A549 treated with ZK216348 at 1 μM for 4 hours (cell line): Measurements from ENCODE around the gene TMCO2. TPM values are rescaled to one million over a fixed set of nuclear protein-coding genes. Genes with fewer than 3 reads are reported as not detected.

ENCODE experiments used
- total RNA-seq: library from RNA; stranded (reverse); fragments of 200-300 nt; extraction: Qiagen RNA extraction; gene quantifications from 5 replicates; pipeline ENCODE4 v1.2.3, GENCODE V29; 2022; ENCODE audit warnings: low read depth

TMCO2 gene
- not detected in 5 replicates for total RNA-seq

DNA sequence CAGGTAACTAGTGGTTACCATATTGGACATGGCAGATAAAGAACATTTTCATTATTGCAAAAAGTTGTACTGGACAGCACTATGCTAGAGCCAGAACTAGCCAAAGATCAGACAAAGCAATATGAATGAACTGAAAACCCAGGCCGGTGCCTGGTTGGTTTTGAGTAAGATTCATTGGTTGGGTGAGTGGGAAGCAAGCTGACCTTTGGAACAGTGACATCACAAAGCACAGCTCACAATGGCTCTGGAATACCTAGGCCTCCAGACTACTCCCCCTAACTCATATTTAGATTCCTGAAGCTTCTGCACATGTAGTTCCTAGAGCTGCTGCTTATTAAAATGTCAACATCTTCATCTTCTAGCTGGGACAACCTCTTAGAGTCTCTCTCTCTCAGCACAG, at the start of gene TMCO2:
Gene TMCO2 (plus strand): TSS at position 283 of the 400 bp plus-strand sequence. CDS start 57 bp downstream, at position 340.

DNA sequence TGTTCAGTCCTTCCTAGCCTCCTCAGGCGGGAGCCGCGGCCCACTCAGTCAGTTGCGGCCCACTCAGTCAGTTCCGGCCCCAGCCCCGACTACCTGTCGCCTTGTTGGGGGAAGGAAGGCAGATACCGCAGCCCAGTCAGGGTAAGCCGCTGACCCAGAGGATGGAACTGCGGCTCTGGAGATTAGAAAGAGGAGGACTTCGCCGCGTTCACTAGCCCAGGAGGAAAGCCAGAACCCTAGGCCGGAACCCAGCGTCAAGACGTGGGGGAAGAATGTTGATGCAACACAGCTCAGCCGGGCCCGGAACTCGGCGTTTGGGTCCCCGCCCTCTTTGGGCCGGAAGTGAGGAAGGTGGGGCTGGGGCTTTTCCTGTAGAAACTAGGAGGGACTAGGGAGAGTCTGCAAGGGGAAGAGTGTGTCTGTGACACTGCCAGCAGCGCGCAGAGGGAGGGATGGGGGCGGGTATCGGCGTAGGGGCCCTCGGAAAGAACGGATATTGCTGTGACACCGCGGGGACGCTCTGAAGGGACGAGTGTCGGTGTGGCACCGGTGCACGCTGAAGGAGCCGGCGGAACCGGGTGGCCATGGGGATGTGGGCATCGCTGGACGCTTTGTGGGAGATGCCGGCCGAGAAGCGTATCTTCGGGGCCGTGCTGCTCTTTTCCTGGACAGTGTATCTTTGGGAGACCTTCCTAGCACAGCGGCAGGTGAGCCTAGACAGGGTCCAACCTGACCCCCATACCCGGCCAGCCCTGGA, 10.1 kb downstream of the TMCO2 start, which contains the start of gene ZMPSTE24:
Gene ZMPSTE24 (plus strand): TSS at position 549 of the 757 bp plus-strand sequence. CDS start 36 bp downstream, at position 585.

Other genes starting within 250 kb of the TMCO2 start
- gene CAP1, start 207.2 kb upstream of the TMCO2 start, total RNA-seq = 214 to 289 TPM (median 235 TPM) in 5 replicates
- 62.5 to 82.0 TPM (median 64.9 TPM) in 5 replicates for gene PPT1, start 150.7 kb upstream of the TMCO2 start, total RNA-seq
- gene RLF, start 86.5 kb upstream of the TMCO2 start, total RNA-seq = 4.0 to 6.7 TPM (median 5.4 TPM) in 5 replicates
- gene ZMPSTE24, start 10.3 kb downstream of the TMCO2 start, total RNA-seq = 20.4 to 42.8 TPM (median 36.6 TPM) in 5 replicates
- gene COL9A2, start 69.3 kb downstream of the TMCO2 start, total RNA-seq = 0.23 to 0.48 TPM (median 0.24 TPM) in 3 of 5 replicates, not detected in the others
- gene SMAP2, start 125.8 kb downstream of the TMCO2 start, total RNA-seq = 9.4 to 12.3 TPM (median 9.7 TPM) in 5 replicates
- gene ZFP69B, start 202.5 kb downstream of the TMCO2 start, total RNA-seq = 1.5 to 3.0 TPM (median 1.8 TPM) in 5 replicates
- gene ZFP69, start 229.4 kb downstream of the TMCO2 start, total RNA-seq = not detected in 5 replicates